Fibroblast of lung (primary cell): ENCODE measurements around the gene EFS. TPM values are rescaled to one million over a fixed set of nuclear protein-coding genes. Genes with fewer than 3 reads are reported as not detected.

ENCODE experiments used
- DNase-seq, 2 donors: peaks; one replicate each; pipeline versions ENCODE4 v3.0.0 to v3.0.0-alpha.2; 2010; ENCODE audit warnings: low read depth in 2 of 2
- H2AFZ ChIP-seq: 2 replicates; pipeline ENCODE4 v1.5.1; 2012; ENCODE audit warnings: low read length, control low read depth, inconsistent platforms
- H3K27ac ChIP-seq: 2 replicates; pipeline ENCODE4 v1.5.1; 2011; ENCODE audit warnings: low read length, control low read depth; ENCODE audit not compliant: insufficient read depth
- H3K27me3 ChIP-seq: 2 replicates; pipeline ENCODE4 v1.5.1; 2011; ENCODE audit warnings: mild to moderate bottlenecking, low read length; ENCODE audit not compliant: control insufficient read depth, insufficient read depth
- H3K36me3 ChIP-seq: 2 replicates; pipeline ENCODE4 v1.5.1; 2011; ENCODE audit warnings: low read length; ENCODE audit not compliant: control insufficient read depth, insufficient read depth
- H3K4me1 ChIP-seq: 2 replicates; pipeline ENCODE4 v1.5.1; 2011; ENCODE audit warnings: low read length; ENCODE audit not compliant: control insufficient read depth, insufficient read depth; ENCODE audit errors: extremely low read depth
- H3K4me2 ChIP-seq: 2 replicates; pipeline ENCODE4 v1.5.1; 2011; ENCODE audit warnings: low read length, control low read depth; ENCODE audit not compliant: insufficient read depth; ENCODE audit errors: extremely low read depth
- H3K4me3 ChIP-seq, 4 experiments: fragments of 200-600 bp in 1 of 4; sonication (generic) in 1 of 4; replicated peaks in 1 of 4; 2 replicates each; pipeline ENCODE4 v1.5.1; 2011 to 2016; ENCODE audit warnings: low read length in 4 of 4, low read depth in 3 of 4, mild to moderate bottlenecking in 3 of 4, control low read depth in 2 of 4, inconsistent platforms in 1 of 4, mixed read lengths in 1 of 4; ENCODE audit not compliant: insufficient read depth in 1 of 4; ENCODE audit errors: control extremely low read depth in 1 of 4
- H3K79me2 ChIP-seq: 2 replicates; pipeline ENCODE4 v1.5.1; 2012; ENCODE audit warnings: mild to moderate bottlenecking, low read length, inconsistent platforms; ENCODE audit not compliant: control insufficient read depth, insufficient read depth
- H3K9ac ChIP-seq: 2 replicates; pipeline ENCODE4 v1.5.1; 2011; ENCODE audit warnings: mild to moderate bottlenecking, low read length, control low read depth; ENCODE audit not compliant: insufficient read depth
- H3K9me3 ChIP-seq: 2 replicates; pipeline ENCODE4 v1.5.1; 2012; ENCODE audit warnings: low read depth, low read length; ENCODE audit not compliant: control insufficient read depth, insufficient read depth
- H4K20me1 ChIP-seq: 2 replicates; pipeline ENCODE4 v1.5.1; 2011; ENCODE audit warnings: low read length; ENCODE audit not compliant: control insufficient read depth, insufficient read depth; ENCODE audit errors: extremely low read depth
- CTCF ChIP-seq, 2 donors: IDR thresholded peaks in 1 of 2; conservative IDR thresholded peaks in 1 of 2; 1 replicate in 1 of 2; 2 replicates in 1 of 2; pipeline ENCODE4 v1.5.1; 2011 to 2012; ENCODE audit warnings: low read length in 2 of 2, control low read depth in 1 of 2, inconsistent platforms in 1 of 2, low read depth in 1 of 2, mild to moderate bottlenecking in 1 of 2
- EZH2 ChIP-seq: IDR thresholded peaks from 2 replicates; pipeline ENCODE4 v1.5.1; 2012; ENCODE audit warnings: low read length, control low read depth, mild to moderate bottlenecking; ENCODE audit errors: missing control alignments
- polyA plus RNA-seq, 2 donors: library from polyadenylated mRNA; depleted of rRNA in 1 of 2; stranded (reverse) in 1 of 2; unstranded in 1 of 2; fragments of >200 nt; gene quantifications; 2 replicates each; pipeline ENCODE4 v1.2.1, GENCODE V29; 2011 to 2012; ENCODE audit warnings: missing spikeins in 1 of 2
- total RNA-seq: library from RNA; depleted of rRNA; stranded (reverse); fragments of >200 nt; gene quantifications from 2 replicates; pipeline ENCODE4 v1.2.1, GENCODE V29; 2014

Gene EFS
- total and polyA plus RNA-seq, 2 donors (not counting 1 experiment from before 2014, with no cell fraction given), result 2.3 to 12.2 TPM

- no peaks in the 10 kb centered on the region for H3K79me2 ChIP-seq
- no peak overlapping the region for H3K27ac ChIP-seq
- no peak for TF ChIP-seq CTCF (conservative IDR thresholded peaks at IDR 0.05 in 1 of 2, IDR thresholded peaks at IDR 0.05 in 1 of 2; ENCODE audit: low read depth in 1 of 2, low read length in 2 of 2)
- no peak for TF ChIP-seq EZH2
- H2AFZ ChIP-seq, result no peak overlapping the region
- H3K4me2 ChIP-seq, result no peak overlapping the region
- H3K27me3 ChIP-seq, result peaks cover 1% of the 10 kb centered on the region
- no peak overlapping the region for H3K9ac ChIP-seq
- H3K9me3 ChIP-seq, result no peaks in the 10 kb centered on the region
- H4K20me1 ChIP-seq, result no peaks in the 10 kb centered on the region
- H3K36me3 ChIP-seq, result no peaks in the 10 kb centered on the region
- no peak overlapping the region for H3K4me3 ChIP-seq
- no peaks in the 10 kb centered on the region for H3K4me1 ChIP-seq
- no peak for DNase-seq
These were observed 8.3 kb downstream of the EFS start for GRCh38 chr14:23356662-23357061.

GRCh38 chr14:23355871-23356435 is 9.0 kb downstream of the EFS start:
- TF ChIP-seq CTCF (conservative IDR thresholded peaks at IDR 0.05 in 1 of 2, IDR thresholded peaks at IDR 0.05 in 1 of 2; ENCODE audit: low read depth in 1 of 2, low read length in 2 of 2), result no peak
- no peak overlapping the region for H3K4me2 ChIP-seq
- H3K27ac ChIP-seq, result no peak overlapping the region
- H3K27me3 ChIP-seq, result peaks cover 2% of the 10 kb centered on the region
- no peaks in the 10 kb centered on the region for H3K79me2 ChIP-seq
- no peak for DNase-seq
- no peaks in the 10 kb centered on the region for H3K36me3 ChIP-seq
- H2AFZ ChIP-seq, result no peak overlapping the region
- H3K9me3 ChIP-seq, result no peaks in the 10 kb centered on the region
- no peaks in the 10 kb centered on the region for H4K20me1 ChIP-seq
- H3K9ac ChIP-seq, result no peak overlapping the region
- no peaks in the 10 kb centered on the region for H3K4me1 ChIP-seq
- no peak overlapping the region for H3K4me3 ChIP-seq

- Histone ChIP-seq H2AFZ (no peak overlapping the region), H3K27ac (no peak overlapping the region), H3K27me3 (peaks cover 2% of the 10 kb centered on the region), H3K4me3 (no peak overlapping the region), H3K9me3 (no peaks in the 10 kb centered on the region), H3K36me3 (no peaks in the 10 kb centered on the region), H3K79me2 (no peaks in the 10 kb centered on the region), H4K20me1 (no peaks in the 10 kb centered on the region), H3K9ac (no peak overlapping the region), H3K4me1 (no peaks in the 10 kb centered on the region), H3K4me2 (no peak overlapping the region)
- no peak for DNase-seq
- TF ChIP-seq EZH2 (no peak), CTCF (conservative IDR thresholded peaks at IDR 0.05 in 1 of 2, IDR thresholded peaks at IDR 0.05 in 1 of 2; ENCODE audit: low read depth in 1 of 2, low read length in 2 of 2) (no peak)
These were observed 10.0 kb downstream of the EFS start for GRCh38 chr14:23354990-23355389.
